ENCODE data around the gene PBX3.

DNA sequence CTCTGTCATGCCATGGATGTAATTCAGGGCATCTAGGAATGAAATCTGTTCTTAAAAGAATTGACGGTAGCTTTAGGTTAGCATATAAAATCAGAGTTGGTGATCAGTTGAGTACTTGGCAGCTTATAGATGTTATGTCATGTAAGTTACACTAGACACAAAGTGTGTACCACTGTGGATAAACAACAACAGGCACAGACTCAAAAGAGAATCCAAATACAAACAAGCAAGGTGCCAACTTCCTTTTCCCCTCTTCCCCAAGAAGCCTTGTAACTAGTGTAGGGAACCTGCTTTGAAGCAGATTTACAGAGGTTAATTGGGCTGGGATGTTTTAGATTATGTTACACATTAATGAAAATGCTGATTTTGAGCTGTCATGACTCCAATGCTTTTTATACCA lies 167.2 kb downstream of the PBX3 start:
- TF ChIP-seq, protein P1, sequence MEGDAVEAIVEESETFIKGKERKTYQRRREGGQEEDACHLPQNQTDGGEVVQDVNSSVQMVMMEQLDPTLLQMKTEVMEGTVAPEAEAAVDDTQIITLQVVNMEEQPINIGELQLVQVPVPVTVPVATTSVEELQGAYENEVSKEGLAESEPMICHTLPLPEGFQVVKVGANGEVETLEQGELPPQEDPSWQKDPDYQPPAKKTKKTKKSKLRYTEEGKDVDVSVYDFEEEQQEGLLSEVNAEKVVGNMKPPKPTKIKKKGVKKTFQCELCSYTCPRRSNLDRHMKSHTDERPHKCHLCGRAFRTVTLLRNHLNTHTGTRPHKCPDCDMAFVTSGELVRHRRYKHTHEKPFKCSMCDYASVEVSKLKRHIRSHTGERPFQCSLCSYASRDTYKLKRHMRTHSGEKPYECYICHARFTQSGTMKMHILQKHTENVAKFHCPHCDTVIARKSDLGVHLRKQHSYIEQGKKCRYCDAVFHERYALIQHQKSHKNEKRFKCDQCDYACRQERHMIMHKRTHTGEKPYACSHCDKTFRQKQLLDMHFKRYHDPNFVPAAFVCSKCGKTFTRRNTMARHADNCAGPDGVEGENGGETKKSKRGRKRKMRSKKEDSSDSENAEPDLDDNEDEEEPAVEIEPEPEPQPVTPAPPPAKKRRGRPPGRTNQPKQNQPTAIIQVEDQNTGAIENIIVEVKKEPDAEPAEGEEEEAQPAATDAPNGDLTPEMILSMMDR (IDR thresholded peaks at IDR 0.05) = no peak
- TF ChIP-seq POLR2A (IDR thresholded peaks at IDR 0.05) (no peak), EP300 (IDR thresholded peaks at IDR 0.05) (no peak)

All from ovary (tissue), 3 donors.